Measurements from ENCODE around the gene ARHGAP31. TPM values are rescaled to one million over a fixed set of nuclear protein-coding genes. Genes with fewer than 3 reads are reported as not detected.
"Not testable (repeated sequence)": the region's sequence is repeated elsewhere in the genome, so short reads cannot be mapped to it uniquely, and the experiment has no call there.

The ARHGAP31 gene
- total RNA-seq, 4 donors from 2014 or later = 19.8 to 28.7 (median 22.6) TPM

- peaks cover 0 to 44% of the 10 kb centered on the region in 2 donors for H3K36me3 ChIP-seq
- H3K4me3 ChIP-seq = no peak overlapping the region
- 72 to 77% methylated on average over 2 to 3 of the region's 3 CpGs for WGBS, 2 donors (ENCODE audit: low coverage in 1 of 2)
- H3K4me1 ChIP-seq = no peaks in the 10 kb centered on the region
- no peaks in the 10 kb centered on the region for H3K9me3 ChIP-seq
- no peak overlapping the region for H3K27ac ChIP-seq
- no peak for TF ChIP-seq EP300 (IDR thresholded peaks at IDR 0.05)
- no peak for TF ChIP-seq POLR2AphosphoS5 (IDR thresholded peaks at IDR 0.05)
- TF ChIP-seq CTCF (IDR thresholded peaks at IDR 0.05) = no peak
- TF ChIP-seq POLR2A (IDR thresholded peaks at IDR 0.05) = no peak
- H3K27me3 ChIP-seq = no peaks in the 10 kb centered on the region
- ATAC-seq = no peak
Observed at GRCh38 chr3:119365418-119365817, 71.2 kb downstream of the ARHGAP31 start.

GRCh38 chr3:119367000-119367399 lies 72.8 kb downstream of the ARHGAP31 start:
- no peak for TF ChIP-seq POLR2A (IDR thresholded peaks at IDR 0.05)
- TF ChIP-seq EP300 (IDR thresholded peaks at IDR 0.05) = no peak
- no peak for TF ChIP-seq CTCF (IDR thresholded peaks at IDR 0.05)
- TF ChIP-seq POLR2AphosphoS5 (IDR thresholded peaks at IDR 0.05) = no peak
- Histone ChIP-seq H3K36me3 (peaks cover 0 to 59% of the 10 kb centered on the region in 2 donors), H3K27ac (no peak overlapping the region), H3K4me1 (no peaks in the 10 kb centered on the region), H3K4me3 (no peak overlapping the region), H3K9me3 (no peaks in the 10 kb centered on the region), H3K27me3 (no peaks in the 10 kb centered on the region)
- whole genome bisulfite sequencing, 2 donors (ENCODE audit: low coverage in 1 of 2) = 100% methylated on average over 2 of the region's 2 CpGs
- ATAC-seq = no peak

- no peak for ATAC-seq
- H3K9me3 ChIP-seq = no peaks in the 10 kb centered on the region
- WGBS, 2 donors (ENCODE audit: low coverage in 1 of 2) = 59 to 70% methylated on average over 1 to 2 of the region's 4 CpGs
- TF ChIP-seq CTCF (IDR thresholded peaks at IDR 0.05) (no peak), POLR2AphosphoS5 (IDR thresholded peaks at IDR 0.05) (no peak), EP300 (IDR thresholded peaks at IDR 0.05) (no peak), POLR2A (IDR thresholded peaks at IDR 0.05) (no peak)
- no peaks in the 10 kb centered on the region for H3K4me1 ChIP-seq
- no peaks in the 10 kb centered on the region for H3K27me3 ChIP-seq
- no peak overlapping the region for H3K27ac ChIP-seq
- no peak overlapping the region for H3K4me3 ChIP-seq
- peaks cover 0 to 59% of the 10 kb centered on the region in 2 donors for H3K36me3 ChIP-seq
Observed at GRCh38 chr3:119368298-119368697, 74.1 kb downstream of the ARHGAP31 start.

- H3K27me3 ChIP-seq, H3K4me1 ChIP-seq, H3K4me3 ChIP-seq, H3K27ac ChIP-seq, H3K9me3 ChIP-seq, ATAC-seq: not testable (repeated sequence)
- whole genome bisulfite sequencing, 2 donors (ENCODE audit: low coverage in 1 of 2) = 92% methylated on average over 5 to 6 of the region's 6 CpGs
- peaks cover 0 to 75% of the 10 kb centered on the region in 2 donors for H3K36me3 ChIP-seq
Observed at GRCh38 chr3:119371786-119372185, 77.6 kb downstream of the ARHGAP31 start.

GRCh38 chr3:119375106-119375505 lies 80.9 kb downstream of the ARHGAP31 start:
- no peak for TF ChIP-seq CTCF (IDR thresholded peaks at IDR 0.05)
- no peak for TF ChIP-seq POLR2AphosphoS5 (IDR thresholded peaks at IDR 0.05)
- no peak for TF ChIP-seq POLR2A (IDR thresholded peaks at IDR 0.05)
- TF ChIP-seq EP300 (IDR thresholded peaks at IDR 0.05) = no peak
- Histone ChIP-seq H3K36me3 (peaks cover 0 to 58% of the 10 kb centered on the region in 2 donors), H3K27ac (no peak overlapping the region), H3K9me3 (no peaks in the 10 kb centered on the region), H3K4me3 (no peak overlapping the region), H3K27me3 (no peaks in the 10 kb centered on the region), H3K4me1 (no peaks in the 10 kb centered on the region)
- ATAC-seq = no peak
- 91 to 98% methylated on average over 6 to 7 of the region's 7 CpGs for WGBS, 2 donors (ENCODE audit: low coverage in 1 of 2)

Measured in gastroesophageal sphincter (tissue), 4 donors.